OCI-LY3 (cell line): ENCODE results near the gene HMGN1.

Experiments used
- H2AFZ ChIP-seq: fragments of 200-600, 300-600 bp; shearing (Covaris generic); 2 replicates; pipeline ENCODE4 v1.6.0; 2014; ENCODE audit warnings: antibody characterized with exemption, low read depth, low read length
- H3K27ac ChIP-seq: fragments of 200-600, 300-600 bp; sonication (generic); 2 replicates; pipeline ENCODE4 v1.5.1; 2014; ENCODE audit warnings: mild to moderate bottlenecking, low read length, moderate library complexity, mixed read lengths
- H3K27me3 ChIP-seq: fragments of 200-600, 300-600 bp; sonication (generic); 2 replicates; pipeline ENCODE4 v1.6.1; 2014; ENCODE audit warnings: low read depth, low read length, mixed read lengths
- H3K36me3 ChIP-seq: fragments of 200-600, 300-600 bp; sonication (generic); replicated peaks from 2 replicates; pipeline ENCODE3; 2014; ENCODE audit warnings: low read depth, low read length, mixed read lengths
- H3K4me1 ChIP-seq: fragments of 300-600, 200-600 bp; sonication (generic); 2 replicates; pipeline ENCODE4 v1.6.1; 2014; ENCODE audit warnings: low read length, mixed read lengths
- H3K4me2 ChIP-seq: fragments of 200-600, 300-600 bp; sonication (generic); 2 replicates; pipeline ENCODE4 v1.6.1; 2014; ENCODE audit warnings: low read length, mixed read lengths
- H3K4me3 ChIP-seq: fragments of 300-600, 200-600 bp; sonication (generic); 2 replicates; pipeline ENCODE4 v1.5.1; 2014; ENCODE audit warnings: antibody characterized with exemption, mild to moderate bottlenecking, low read length, moderate library complexity
- H3K79me2 ChIP-seq: fragments of 300-600, 200-600 bp; shearing (Covaris generic); 2 replicates; pipeline ENCODE4 v1.6.1; 2014; ENCODE audit warnings: mild to moderate bottlenecking, low read length, mixed read lengths
- H3K9ac ChIP-seq: fragments of 300-600, 200-600 bp; shearing (Covaris generic); 2 replicates; pipeline ENCODE4 v1.6.0; 2014; ENCODE audit warnings: mild to moderate bottlenecking, low read length, moderate library complexity
- H3K9me3 ChIP-seq: fragments of 200-600, 300-600 bp; shearing (Covaris generic); 2 replicates; pipeline ENCODE4 v1.6.1; 2014; ENCODE audit warnings: low read length, mixed read lengths; ENCODE audit not compliant: insufficient read depth
- H4K20me1 ChIP-seq: fragments of 200-600, 300-600 bp; sonication (generic); 2 replicates; pipeline ENCODE4 v1.6.1; 2016; ENCODE audit warnings: low read length, mixed read lengths; ENCODE audit not compliant: insufficient read depth
- CTCF ChIP-seq: fragments of 200-600, 300-600 bp; sonication (generic); IDR thresholded peaks from 2 replicates; pipeline ENCODE4 v1.5.1; 2014; ENCODE audit warnings: antibody characterized with exemption, low read length, low read depth
- EZH2phosphoT487 ChIP-seq: fragments of 200-600 bp; shearing (Covaris generic); IDR thresholded peaks from 2 replicates; pipeline ENCODE4 v1.6.1; 2018; ENCODE audit warnings: antibody characterized with exemption, mixed run types, low read depth

Gene HMGN1

GRCh38 chr21:39381009-39381408 is 32.1 kb upstream of the HMGN1 start:
- Histone ChIP-seq H3K27ac (no peak overlapping the region), H3K9ac (peak overlapping the region; percentile 85; the same call in 1 of the 2 replicates), H3K36me3 (no peaks in the 10 kb centered on the region), H3K4me1 (peaks cover 5% of the 10 kb centered on the region; the same call in 1 of the 2 replicates), H2AFZ (no peak overlapping the region), H3K79me2 (peaks cover 6% of the 10 kb centered on the region; the same call in 1 of the 2 replicates), H3K9me3 (no peaks in the 10 kb centered on the region), H3K27me3 (no peaks in the 10 kb centered on the region), H3K4me2 (peak overlapping the region; percentile 86), H4K20me1 (no peaks in the 10 kb centered on the region), H3K4me3 (peak overlapping the region; percentile 98)
- TF ChIP-seq EZH2phosphoT487 = no peak

DNA sequence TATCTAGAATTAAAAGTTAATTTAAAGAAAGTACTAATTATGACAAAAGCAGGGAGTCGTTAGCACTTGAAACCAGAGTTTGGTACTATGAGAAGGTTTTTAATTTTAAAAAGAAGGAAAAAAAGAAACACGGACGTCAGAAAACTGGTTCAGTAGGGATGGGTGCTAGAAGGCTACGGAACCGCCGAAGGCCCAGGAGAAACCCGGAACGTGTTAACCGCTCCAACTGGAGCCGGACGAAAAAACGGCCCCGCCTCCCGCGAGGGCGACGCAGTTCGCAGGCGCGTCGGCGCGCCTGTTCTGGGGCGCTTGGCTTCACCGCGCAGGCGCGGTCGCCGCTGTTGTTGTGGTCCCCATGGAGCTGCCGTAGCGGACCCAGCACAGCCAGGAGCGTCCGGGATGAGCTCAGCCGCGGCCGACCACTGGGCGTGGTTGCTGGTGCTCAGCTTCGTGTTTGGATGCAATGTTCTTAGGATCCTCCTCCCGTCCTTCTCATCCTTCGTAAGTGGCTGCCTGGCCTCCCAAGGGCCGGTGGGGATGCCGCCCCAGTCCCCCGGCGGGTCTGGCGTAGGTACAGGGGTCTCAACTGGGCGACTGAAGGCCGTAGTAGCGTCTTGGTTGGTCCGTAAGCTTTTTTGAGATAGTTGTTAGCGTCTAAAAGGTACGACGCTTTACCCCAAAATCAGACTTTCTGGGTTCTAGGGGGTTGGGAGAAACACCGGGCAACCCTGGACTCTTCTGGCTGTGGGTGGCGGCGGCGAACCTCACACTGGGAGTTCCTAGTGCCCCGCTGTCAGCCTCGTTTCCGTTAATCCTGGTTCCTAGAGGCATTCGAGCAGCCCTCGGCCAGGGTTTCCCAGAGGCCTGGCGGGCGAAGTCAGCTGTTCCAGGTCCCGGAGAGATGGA is 31.4 kb upstream of the HMGN1 start:
- peak overlapping the region; percentile 86 for H3K4me2 ChIP-seq
- no peaks in the 10 kb centered on the region for H3K27me3 ChIP-seq
- no peaks in the 10 kb centered on the region for H4K20me1 ChIP-seq
- no peaks in the 10 kb centered on the region for H3K36me3 ChIP-seq
- peaks cover 6% of the 10 kb centered on the region; the same call in 1 of the 2 replicates for H3K79me2 ChIP-seq
- peaks cover 11% of the 10 kb centered on the region for H3K4me1 ChIP-seq
- TF ChIP-seq CTCF (no peak), EZH2phosphoT487 (no peak)
- no peak overlapping the region for H3K27ac ChIP-seq
- H3K9me3 ChIP-seq = no peaks in the 10 kb centered on the region
- H3K9ac ChIP-seq = peak overlapping the region; percentile 85
- H2AFZ ChIP-seq = peak overlapping the region; percentile 94
- peak overlapping the region; percentile 98 for H3K4me3 ChIP-seq

- TF ChIP-seq CTCF = no peak
- no peak for TF ChIP-seq EZH2phosphoT487
- Histone ChIP-seq H3K4me3 (no peak overlapping the region), H3K9me3 (no peaks in the 10 kb centered on the region), H3K27ac (no peak overlapping the region), H3K79me2 (peaks cover 6% of the 10 kb centered on the region; the same call in 1 of the 2 replicates), H2AFZ (no peak overlapping the region), H3K4me2 (no peak overlapping the region), H3K36me3 (no peaks in the 10 kb centered on the region), H3K9ac (no peak overlapping the region), H3K27me3 (no peaks in the 10 kb centered on the region), H3K4me1 (peaks cover 25% of the 10 kb centered on the region), H4K20me1 (no peaks in the 10 kb centered on the region)
Measured at GRCh38 chr21:39377444-39378050, 28.7 kb upstream of the HMGN1 start.

- Histone ChIP-seq H3K4me2 (no peak overlapping the region), H3K27me3 (no peaks in the 10 kb centered on the region), H4K20me1 (no peaks in the 10 kb centered on the region), H3K36me3 (no peaks in the 10 kb centered on the region), H3K79me2 (no peaks in the 10 kb centered on the region; the same call in 1 of the 2 replicates), H3K9me3 (no peaks in the 10 kb centered on the region), H3K4me1 (peaks cover 23% of the 10 kb centered on the region), H3K9ac (no peak overlapping the region), H3K4me3 (no peak overlapping the region), H2AFZ (no peak overlapping the region), H3K27ac (no peak overlapping the region)
- TF ChIP-seq EZH2phosphoT487 = no peak
- TF ChIP-seq CTCF = no peak
Measured at GRCh38 chr21:39375446-39375845, 26.6 kb upstream of the HMGN1 start.
